ENCODE measurements around the gene ADCYAP1R1.

GRCh38 chr7:31087351-31087750 lies 35.2 kb downstream of the ADCYAP1R1 start:
- TF ChIP-seq CTCF (conservative IDR thresholded peaks at IDR 0.05) (no peak), EZH2 (IDR thresholded peaks at IDR 0.05; ENCODE audit: low read depth) (no peak)

Measured in PC-9 (cell line).